Fibroblast of lung (primary cell): Measurements from ENCODE around the gene GDPD4. TPM values are rescaled to one million over a fixed set of nuclear protein-coding genes. Genes with fewer than 3 reads are reported as not detected.

Source experiments
- DNase-seq, 2 donors: peaks; one replicate each; pipeline versions ENCODE4 v3.0.0 to v3.0.0-alpha.2; 2010; ENCODE audit warnings: low read depth in 2 of 2
- H2AFZ ChIP-seq: 2 replicates; pipeline ENCODE4 v1.5.1; 2012; ENCODE audit warnings: low read length, control low read depth, inconsistent platforms
- H3K27ac ChIP-seq: 2 replicates; pipeline ENCODE4 v1.5.1; 2011; ENCODE audit warnings: low read length, control low read depth; ENCODE audit not compliant: insufficient read depth
- H3K27me3 ChIP-seq: 2 replicates; pipeline ENCODE4 v1.5.1; 2011; ENCODE audit warnings: mild to moderate bottlenecking, low read length; ENCODE audit not compliant: control insufficient read depth, insufficient read depth
- H3K36me3 ChIP-seq: 2 replicates; pipeline ENCODE4 v1.5.1; 2011; ENCODE audit warnings: low read length; ENCODE audit not compliant: control insufficient read depth, insufficient read depth
- H3K4me1 ChIP-seq: 2 replicates; pipeline ENCODE4 v1.5.1; 2011; ENCODE audit warnings: low read length; ENCODE audit not compliant: control insufficient read depth, insufficient read depth; ENCODE audit errors: extremely low read depth
- H3K4me2 ChIP-seq: 2 replicates; pipeline ENCODE4 v1.5.1; 2011; ENCODE audit warnings: low read length, control low read depth; ENCODE audit not compliant: insufficient read depth; ENCODE audit errors: extremely low read depth
- H3K4me3 ChIP-seq, 4 experiments: fragments of 200-600 bp in 1 of 4; sonication (generic) in 1 of 4; replicated peaks in 1 of 4; 2 replicates each; pipeline ENCODE4 v1.5.1; 2011 to 2016; ENCODE audit warnings: low read length in 4 of 4, low read depth in 3 of 4, mild to moderate bottlenecking in 3 of 4, control low read depth in 2 of 4, inconsistent platforms in 1 of 4, mixed read lengths in 1 of 4; ENCODE audit not compliant: insufficient read depth in 1 of 4; ENCODE audit errors: control extremely low read depth in 1 of 4
- H3K79me2 ChIP-seq: 2 replicates; pipeline ENCODE4 v1.5.1; 2012; ENCODE audit warnings: mild to moderate bottlenecking, low read length, inconsistent platforms; ENCODE audit not compliant: control insufficient read depth, insufficient read depth
- H3K9ac ChIP-seq: 2 replicates; pipeline ENCODE4 v1.5.1; 2011; ENCODE audit warnings: mild to moderate bottlenecking, low read length, control low read depth; ENCODE audit not compliant: insufficient read depth
- H3K9me3 ChIP-seq: 2 replicates; pipeline ENCODE4 v1.5.1; 2012; ENCODE audit warnings: low read depth, low read length; ENCODE audit not compliant: control insufficient read depth, insufficient read depth
- H4K20me1 ChIP-seq: 2 replicates; pipeline ENCODE4 v1.5.1; 2011; ENCODE audit warnings: low read length; ENCODE audit not compliant: control insufficient read depth, insufficient read depth; ENCODE audit errors: extremely low read depth
- EZH2 ChIP-seq: IDR thresholded peaks from 2 replicates; pipeline ENCODE4 v1.5.1; 2012; ENCODE audit warnings: low read length, control low read depth, mild to moderate bottlenecking; ENCODE audit errors: missing control alignments
- polyA plus RNA-seq, 2 donors: library from polyadenylated mRNA; depleted of rRNA in 1 of 2; stranded (reverse) in 1 of 2; unstranded in 1 of 2; fragments of >200 nt; gene quantifications; 2 replicates each; pipeline ENCODE4 v1.2.1, GENCODE V29; 2011 to 2012; ENCODE audit warnings: missing spikeins in 1 of 2
- total RNA-seq: library from RNA; depleted of rRNA; stranded (reverse); fragments of >200 nt; gene quantifications from 2 replicates; pipeline ENCODE4 v1.2.1, GENCODE V29; 2014
- TF ChIP-seq, protein P1 (sequence below), 2 donors: IDR thresholded peaks in 1 of 2; conservative IDR thresholded peaks in 1 of 2; 1 replicate in 1 of 2; 2 replicates in 1 of 2; pipeline ENCODE4 v1.5.1; 2011 to 2012; ENCODE audit warnings: low read length in 2 of 2, control low read depth in 1 of 2, inconsistent platforms in 1 of 2, low read depth in 1 of 2, mild to moderate bottlenecking in 1 of 2

GDPD4 gene
- total and polyA plus RNA-seq, 2 donors (not counting 1 experiment from before 2014, with no cell fraction given): not detected

DNA sequence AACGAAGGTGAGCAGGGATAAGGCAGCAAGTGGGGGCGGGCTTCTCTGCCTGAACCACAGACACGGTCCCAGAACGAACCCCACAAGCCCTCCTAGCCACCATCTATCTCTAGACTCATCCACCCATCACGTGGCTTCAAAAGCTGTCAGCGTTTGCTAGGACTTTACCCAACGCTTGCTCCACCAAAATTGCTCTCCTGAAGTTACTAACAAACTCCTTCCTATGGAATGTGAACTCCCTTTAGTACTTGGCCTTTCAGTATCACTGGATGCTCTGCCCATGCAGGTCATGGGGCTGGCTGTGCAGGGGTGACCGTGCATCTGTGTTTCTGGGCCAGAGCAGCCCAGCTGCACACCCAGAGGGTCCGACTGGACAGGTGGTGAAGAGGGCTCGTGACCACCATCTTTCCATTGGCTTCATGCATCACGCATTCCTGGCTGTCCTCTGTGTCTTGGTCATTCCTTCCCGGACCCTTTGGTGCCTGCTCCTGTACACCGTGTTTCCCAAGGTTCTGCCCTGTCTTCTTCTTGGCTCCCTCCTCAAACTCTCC is 88.4 kb downstream of the GDPD4 start:
- Histone ChIP-seq H3K4me3 (no peak overlapping the region), H3K27me3 (peaks cover 11% of the 10 kb centered on the region), H3K9ac (no peak overlapping the region), H3K27ac (no peak overlapping the region), H3K36me3 (no peaks in the 10 kb centered on the region), H3K4me2 (no peak overlapping the region), H2AFZ (no peak overlapping the region), H3K4me1 (no peaks in the 10 kb centered on the region), H3K9me3 (no peaks in the 10 kb centered on the region), H3K79me2 (no peaks in the 10 kb centered on the region), H4K20me1 (no peaks in the 10 kb centered on the region)
- TF ChIP-seq, protein P1, sequence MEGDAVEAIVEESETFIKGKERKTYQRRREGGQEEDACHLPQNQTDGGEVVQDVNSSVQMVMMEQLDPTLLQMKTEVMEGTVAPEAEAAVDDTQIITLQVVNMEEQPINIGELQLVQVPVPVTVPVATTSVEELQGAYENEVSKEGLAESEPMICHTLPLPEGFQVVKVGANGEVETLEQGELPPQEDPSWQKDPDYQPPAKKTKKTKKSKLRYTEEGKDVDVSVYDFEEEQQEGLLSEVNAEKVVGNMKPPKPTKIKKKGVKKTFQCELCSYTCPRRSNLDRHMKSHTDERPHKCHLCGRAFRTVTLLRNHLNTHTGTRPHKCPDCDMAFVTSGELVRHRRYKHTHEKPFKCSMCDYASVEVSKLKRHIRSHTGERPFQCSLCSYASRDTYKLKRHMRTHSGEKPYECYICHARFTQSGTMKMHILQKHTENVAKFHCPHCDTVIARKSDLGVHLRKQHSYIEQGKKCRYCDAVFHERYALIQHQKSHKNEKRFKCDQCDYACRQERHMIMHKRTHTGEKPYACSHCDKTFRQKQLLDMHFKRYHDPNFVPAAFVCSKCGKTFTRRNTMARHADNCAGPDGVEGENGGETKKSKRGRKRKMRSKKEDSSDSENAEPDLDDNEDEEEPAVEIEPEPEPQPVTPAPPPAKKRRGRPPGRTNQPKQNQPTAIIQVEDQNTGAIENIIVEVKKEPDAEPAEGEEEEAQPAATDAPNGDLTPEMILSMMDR (conservative IDR thresholded peaks at IDR 0.05 in 1 of 2, IDR thresholded peaks at IDR 0.05 in 1 of 2; ENCODE audit: low read depth in 1 of 2, low read length in 2 of 2): no peak
- TF ChIP-seq EZH2: no peak
- DNase-seq: no peak

DNA sequence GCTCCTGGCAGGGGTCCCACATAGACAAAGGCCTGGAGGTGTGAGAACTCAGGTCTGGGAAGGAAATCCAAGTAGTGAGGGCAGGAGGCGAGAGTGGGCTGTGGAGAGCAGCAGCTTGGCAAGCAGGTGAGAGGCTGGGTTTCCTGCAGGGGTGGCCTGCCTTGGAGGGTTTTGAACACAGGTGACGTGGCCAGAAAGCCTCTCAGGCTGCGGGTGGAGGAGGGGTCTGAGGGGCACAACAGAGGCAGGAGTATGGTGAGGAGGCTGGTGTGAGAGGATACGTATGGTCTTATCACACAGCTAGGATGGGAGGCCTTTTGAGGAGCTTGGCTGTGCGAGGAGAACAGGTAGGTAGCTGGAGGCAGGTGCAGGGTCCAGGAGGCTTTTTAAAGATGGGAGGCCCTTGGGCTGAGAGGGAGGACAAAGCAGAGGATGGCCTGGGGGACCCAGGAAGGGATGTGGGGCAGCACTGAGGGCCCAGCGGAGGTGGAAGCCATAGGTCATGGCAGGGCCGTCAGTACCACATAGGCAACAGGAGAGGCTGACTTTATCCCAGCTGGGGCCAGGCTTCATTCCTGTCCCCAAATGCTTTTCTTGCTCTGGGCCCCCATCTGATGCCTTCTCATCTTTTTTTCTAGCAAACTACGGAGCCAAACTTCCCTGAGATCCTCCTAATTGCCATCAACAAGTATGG is 89.0 kb downstream of the GDPD4 start:
- Histone ChIP-seq H3K27ac (no peak overlapping the region), H3K36me3 (no peaks in the 10 kb centered on the region), H3K4me3 (no peak overlapping the region), H3K9me3 (no peaks in the 10 kb centered on the region), H3K9ac (no peak overlapping the region), H3K4me1 (peaks cover 2% of the 10 kb centered on the region), H3K27me3 (peaks cover 11% of the 10 kb centered on the region), H3K4me2 (no peak overlapping the region), H4K20me1 (no peaks in the 10 kb centered on the region), H3K79me2 (no peaks in the 10 kb centered on the region), H2AFZ (no peak overlapping the region)
- TF ChIP-seq, protein P1 (conservative IDR thresholded peaks at IDR 0.05 in 1 of 2, IDR thresholded peaks at IDR 0.05 in 1 of 2; ENCODE audit: low read depth in 1 of 2, low read length in 2 of 2): no peak
- TF ChIP-seq EZH2: no peak
- DNase-seq: no peak

DNA sequence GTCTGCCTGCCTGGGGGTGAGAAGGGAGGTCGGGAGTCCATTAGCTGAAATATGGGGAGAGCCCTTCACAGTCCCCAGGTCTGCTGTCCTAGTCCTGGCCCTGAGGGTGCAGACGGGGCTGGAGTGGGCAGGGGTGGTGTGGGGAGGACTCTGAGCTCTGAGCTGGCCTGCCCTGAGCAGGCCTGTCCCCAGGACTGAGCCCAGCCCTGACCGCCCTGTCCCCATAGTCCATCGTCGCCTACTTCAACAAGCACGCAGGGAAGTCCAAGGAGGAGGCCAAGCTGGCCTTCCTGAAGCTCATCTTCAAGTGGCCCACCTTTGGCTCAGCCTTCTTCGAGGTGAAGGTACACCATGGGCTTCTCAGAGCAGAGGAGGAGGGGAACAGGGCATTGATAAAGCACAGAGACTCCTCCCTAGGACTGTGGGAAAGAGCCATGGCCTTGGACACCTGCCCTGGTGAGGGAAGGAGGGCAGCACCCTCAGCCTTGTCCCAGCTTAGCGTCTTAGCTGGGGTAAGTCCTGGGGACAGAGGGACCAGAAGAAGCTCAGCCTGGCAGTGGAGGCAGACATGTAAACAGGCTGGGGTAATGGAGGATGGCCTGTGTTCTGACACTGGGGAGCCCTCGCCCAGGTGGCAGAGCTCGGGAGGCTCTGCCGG is 89.8 kb downstream of the GDPD4 start:
- no peaks in the 10 kb centered on the region for H4K20me1 ChIP-seq
- H3K9ac ChIP-seq: no peak overlapping the region
- no peak overlapping the region for H3K4me2 ChIP-seq
- H3K4me1 ChIP-seq: peaks cover 2% of the 10 kb centered on the region
- H3K27ac ChIP-seq: no peak overlapping the region
- peaks cover 11% of the 10 kb centered on the region for H3K27me3 ChIP-seq
- no peak overlapping the region for H3K4me3 ChIP-seq
- H3K9me3 ChIP-seq: no peaks in the 10 kb centered on the region
- TF ChIP-seq EZH2: no peak
- H3K79me2 ChIP-seq: no peaks in the 10 kb centered on the region
- H2AFZ ChIP-seq: no peak overlapping the region
- DNase-seq: no peak
- no peaks in the 10 kb centered on the region for H3K36me3 ChIP-seq
